Measurements from ENCODE around the gene NUP214.
"Not testable (repeated sequence)": the region's sequence is repeated elsewhere in the genome, so short reads cannot be mapped to it uniquely, and the experiment has no call there.

NUP214 gene

DNA sequence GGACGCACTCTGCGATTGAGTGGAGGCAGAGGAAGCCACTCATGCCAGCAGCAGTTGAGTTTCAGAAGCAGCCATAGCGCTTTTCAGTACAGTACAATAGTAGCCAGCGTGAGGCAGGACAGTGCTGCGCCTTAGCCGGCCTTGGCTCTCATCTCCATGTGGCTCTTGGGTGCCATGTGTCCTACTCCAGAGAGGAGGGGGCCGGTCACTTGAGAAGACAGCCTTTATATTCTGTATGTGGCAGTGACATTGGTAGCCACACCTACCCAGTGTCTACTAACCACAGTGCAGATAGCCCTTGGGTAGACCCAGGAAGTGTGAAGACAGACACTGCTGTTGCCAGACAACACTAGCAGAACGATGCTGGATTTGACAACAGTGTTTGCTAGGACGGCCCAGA lies 108.6 kb downstream of the NUP214 start:
- no peak for DNase-seq (ENCODE audit: low spot score)

DNA sequence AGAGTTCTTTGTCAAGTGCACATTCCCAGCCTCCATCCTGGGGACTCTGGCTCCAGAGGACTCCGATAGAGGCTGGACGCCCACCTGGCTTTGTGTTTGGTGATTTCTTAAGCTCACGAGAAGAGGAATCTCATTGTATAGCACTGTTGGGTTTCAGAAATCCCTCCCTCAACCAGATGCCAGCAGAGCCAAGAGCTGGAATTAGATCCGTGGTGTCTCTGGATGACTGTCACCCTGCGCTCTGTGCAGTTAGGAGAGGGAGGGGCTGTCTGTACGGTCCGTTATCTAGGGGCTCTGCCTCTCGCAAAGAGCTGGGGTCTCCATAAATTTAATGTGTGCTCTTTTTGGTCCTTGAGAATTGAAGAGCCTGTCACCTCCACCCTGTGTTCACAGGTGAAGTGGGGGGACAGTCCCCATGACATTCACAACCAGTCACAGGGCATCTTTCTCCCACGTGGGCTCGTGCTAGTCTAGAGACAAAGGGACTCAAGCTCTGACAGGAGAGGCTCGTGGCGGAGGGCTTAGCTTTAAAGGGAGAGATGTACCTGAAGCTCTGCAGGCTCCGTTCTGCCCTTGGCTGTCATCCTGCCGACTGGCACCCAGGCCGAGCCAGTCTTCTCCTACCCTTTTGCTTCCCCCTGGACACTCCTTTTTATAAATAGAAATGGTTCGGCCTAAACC lies 109.6 kb downstream of the NUP214 start:
- no peak for DNase-seq (ENCODE audit: low spot score)

DNA sequence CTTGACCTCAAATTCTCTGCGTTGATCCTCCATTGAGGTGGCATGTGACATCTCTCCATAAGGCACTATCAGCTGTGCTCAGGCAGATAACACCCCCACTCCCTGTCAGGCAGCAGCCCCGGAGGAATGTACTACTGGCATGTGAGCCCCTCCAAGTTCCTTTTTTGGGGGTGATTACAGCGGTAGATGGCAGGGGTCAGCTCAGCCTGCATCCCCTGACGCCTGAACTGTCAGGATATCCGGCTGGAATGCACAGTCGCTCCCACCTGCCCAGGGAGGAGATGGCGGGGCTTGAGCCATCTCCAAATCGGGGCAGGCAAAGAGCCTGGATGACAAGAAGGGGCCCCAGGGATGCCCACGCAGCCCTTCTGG lies 110.1 kb downstream of the NUP214 start:
- no peak for DNase-seq (ENCODE audit: low spot score)

DNA sequence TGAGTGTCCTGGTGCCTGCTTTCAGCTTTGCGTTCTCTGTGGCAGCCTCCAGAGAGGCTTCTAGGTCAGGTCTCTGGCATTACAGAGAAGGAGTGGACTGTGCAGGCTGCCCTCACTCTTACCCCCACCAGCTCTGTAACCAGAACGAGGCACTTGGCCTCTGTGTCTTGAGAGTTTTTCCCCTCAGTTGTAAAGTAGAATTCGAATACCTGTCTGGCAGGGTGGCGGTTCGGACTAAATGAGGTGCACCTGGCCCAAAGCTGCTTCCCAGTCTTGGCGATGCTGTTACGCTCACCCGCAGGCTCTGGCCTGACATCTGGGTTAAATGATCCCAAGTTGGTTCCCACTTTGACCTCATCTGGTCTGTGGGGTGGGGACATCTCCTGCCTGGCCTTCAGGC lies 110.8 kb downstream of the NUP214 start:
- no peak for DNase-seq (ENCODE audit: low spot score)

DNA sequence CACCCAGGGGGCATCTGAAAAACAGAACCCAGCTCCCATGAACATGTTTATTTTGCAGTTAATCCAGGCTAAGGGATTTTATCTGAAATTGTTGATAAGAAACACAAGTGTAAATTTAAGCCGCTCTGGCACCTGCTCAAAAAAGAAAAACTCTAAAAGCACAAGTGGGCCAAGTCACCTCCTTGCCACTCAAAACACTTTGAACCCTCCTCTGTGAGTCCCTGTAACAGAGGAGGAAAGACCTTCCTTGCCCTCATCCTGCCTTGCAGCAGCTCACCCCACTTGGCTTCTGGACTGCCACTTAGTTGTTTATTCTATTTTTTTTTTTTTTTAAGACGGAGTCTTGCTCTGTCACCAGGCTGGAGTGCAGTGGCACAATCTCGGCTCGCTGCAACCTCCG lies 111.4 kb downstream of the NUP214 start:
- DNase-seq (ENCODE audit: low spot score) = no peak

DNA sequence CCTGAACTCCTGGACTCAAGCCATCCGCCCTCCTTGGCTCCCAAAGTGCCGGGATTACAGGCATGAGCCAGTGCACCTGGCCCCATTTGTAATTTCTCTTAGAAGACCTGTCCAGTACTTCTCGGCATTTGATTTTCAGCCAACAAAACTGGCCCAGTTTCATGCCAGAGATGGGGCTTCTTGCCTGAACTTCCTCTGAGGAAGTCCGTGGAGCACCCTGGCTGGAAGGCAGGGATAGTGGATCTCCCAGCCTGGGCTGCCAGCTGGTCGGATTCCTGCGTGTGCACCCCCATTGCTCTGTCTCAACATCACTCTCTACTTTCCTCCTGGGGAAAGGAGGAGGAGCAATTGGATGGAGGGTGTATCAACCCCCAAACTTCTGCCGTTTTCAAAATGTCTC lies 111.9 kb downstream of the NUP214 start:
- no peak for DNase-seq (ENCODE audit: low spot score)

DNA sequence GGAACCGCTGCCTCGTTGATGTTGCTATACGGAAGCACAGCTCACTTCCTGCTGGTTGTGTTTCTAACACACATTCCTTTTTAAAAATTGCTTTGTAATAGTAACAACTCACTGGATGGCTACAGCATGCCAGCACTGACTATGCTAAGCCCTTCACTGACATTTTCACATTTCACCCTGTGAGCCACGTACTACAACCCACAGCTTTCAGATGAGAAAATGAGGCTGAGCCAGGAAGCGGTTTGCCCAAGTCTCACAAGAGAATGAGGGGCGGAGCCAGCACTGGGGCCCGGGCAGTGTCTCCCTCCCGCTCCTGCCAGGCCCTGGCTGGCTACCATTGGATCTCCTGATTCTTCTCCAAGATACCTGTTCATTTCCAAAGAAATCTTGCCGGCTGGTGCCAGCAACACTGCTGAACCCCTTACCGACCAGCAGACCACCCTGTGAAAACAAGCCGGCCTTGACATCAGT lies 112.6 kb downstream of the NUP214 start:
- no peak for DNase-seq (ENCODE audit: low spot score)

DNA sequence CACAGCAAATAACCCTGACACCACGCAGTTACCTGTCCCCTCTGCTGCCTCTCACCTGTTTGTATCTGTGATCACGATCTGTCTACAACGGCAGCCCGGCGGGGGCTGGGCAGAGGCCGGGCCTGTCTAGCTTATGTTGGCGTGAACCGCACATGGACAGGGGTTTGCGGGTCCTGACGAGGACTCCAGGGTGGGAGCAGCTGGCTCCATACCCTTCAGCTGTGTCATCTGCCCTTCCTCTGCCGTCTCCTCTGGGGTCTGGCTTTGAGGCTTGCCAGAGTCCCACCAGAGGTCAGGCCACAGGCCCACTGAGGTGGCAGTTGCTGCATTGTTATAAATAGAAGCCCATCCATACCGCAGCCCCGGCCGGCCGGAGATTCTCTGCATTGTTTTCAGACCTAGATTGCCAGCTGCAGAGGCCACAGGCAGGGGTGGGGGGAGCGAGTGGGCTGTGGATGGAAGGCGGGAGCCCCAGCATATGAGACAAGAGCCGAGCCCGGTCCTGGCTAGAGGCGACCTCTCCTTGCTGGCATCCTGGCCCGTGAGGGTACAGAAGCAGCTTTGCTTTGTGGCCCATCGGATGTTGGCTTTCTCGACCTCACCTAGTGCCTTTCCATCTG lies 113.1 kb downstream of the NUP214 start:
- no peak for DNase-seq (ENCODE audit: low spot score)

DNA sequence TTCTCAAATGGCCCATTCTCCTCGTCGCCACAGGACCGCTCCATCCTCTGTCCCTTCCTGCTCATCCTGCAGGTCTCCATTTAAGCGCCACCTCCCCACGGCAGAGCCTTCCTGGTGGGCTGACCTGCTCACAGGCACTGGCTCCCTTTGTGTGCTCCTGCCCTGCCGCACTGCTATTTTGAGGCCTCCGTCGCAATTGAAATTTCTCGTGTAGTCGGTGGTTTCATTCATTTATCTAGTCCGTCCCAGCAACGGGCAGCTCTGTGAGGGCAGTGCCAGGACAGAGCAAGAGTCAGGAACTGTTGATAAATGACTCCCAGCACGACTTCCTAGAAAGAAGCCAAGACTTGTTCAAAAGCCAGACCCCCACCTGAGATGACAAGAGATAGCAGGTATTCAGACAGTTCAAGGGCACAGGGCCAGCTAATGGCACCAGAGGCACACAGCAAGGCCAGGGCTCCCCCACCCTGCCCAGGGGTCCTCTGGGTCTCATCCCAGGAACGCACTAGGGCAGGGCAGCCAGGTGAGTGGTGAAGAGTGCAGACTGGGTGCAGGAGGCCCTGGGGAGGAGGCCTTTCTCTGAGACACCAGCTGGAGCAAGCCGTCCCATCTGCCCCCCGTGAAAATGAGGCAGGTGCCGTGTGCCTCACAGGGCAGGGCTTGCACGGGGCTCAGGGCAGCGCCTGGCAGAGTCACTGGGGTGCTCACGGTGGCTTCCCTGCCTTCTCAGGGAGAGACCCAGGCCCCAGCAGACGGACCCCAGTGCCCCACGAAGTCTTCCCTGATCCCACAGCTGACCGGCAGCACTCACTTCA lies 114.0 kb downstream of the NUP214 start:
- DNase-seq (ENCODE audit: low spot score) = no peak

DNA sequence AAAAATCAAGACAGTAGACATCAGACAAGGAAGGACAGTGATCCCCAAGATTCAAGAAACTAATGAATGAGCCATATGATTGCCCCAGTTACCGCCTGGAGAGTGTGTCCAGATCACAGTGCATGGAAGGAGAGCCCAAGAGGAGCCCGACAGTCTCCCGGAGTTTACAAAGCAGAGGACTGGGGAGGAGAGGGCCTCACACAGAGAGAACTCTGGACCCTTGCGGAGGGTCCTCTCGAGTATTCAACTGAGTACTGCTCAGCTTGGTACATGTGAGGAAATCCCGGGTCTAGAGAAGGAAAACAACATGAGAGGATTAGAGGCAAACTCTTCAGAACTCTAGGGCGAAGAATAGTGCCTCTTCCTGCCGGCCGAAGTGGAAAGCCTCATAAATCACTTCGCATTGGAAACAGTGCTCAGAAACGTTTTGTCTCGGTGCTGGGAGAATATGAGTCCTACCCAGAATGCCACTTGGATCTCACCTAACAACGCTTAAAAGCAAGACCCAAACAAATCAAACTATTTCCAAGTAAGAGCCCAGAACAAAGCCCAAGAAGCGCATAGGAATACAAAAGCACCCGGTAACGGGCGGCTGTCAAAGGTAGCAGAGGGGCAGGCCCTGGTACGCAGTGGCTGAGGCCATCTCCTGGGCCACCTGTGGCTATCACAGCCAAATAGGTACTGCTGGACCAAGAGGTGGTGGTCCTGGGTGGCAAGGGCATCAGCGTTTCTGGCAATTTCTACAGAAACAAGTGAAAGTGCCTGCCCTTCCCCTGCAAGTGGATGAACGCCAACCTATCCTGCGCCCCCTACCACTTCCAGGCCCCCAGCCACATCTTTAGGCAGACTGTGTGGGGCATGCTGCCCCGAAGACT lies 114.9 kb downstream of the NUP214 start:
- no peak for DNase-seq (ENCODE audit: low spot score)

DNA sequence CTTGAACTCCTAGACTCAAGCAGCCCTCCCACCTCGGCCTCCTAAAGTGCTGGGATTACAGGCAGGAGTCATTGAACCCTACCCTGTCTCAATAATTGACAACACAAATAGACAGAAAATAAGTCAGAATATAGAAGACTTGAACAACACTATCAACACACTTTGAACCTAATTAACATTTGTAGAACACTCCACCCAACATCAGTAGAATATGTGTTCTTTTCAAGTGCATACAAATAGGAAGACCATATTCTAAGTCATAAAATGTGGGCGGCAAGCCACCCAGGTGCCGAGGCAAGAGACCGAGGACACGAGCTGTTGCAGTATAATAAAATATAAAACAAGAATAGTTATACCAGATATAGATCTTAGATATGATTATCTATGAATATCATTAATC lies 118.9 kb downstream of the NUP214 start:
- not testable (repeated sequence) for DNase-seq (ENCODE audit: low spot score)

DNA sequence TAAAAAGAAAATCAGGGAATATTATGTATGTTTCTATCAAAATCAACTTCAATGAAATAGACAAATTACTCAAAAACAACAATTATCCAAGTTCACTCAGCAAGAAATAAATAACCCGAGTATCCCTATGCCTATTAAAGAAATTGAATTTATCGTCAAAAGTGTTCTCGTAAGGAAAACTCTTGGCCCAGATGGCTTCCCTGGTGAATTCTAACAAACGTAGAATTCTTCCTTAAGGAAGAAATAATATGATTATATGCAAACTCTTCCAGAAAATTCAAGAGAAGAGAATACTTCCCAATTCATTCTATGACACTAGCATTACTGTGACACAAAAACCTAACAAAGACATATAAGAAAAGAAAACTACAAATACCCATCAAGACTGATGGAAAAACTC lies 121.2 kb downstream of the NUP214 start:
- no peak for DNase-seq (ENCODE audit: low spot score)

DNA sequence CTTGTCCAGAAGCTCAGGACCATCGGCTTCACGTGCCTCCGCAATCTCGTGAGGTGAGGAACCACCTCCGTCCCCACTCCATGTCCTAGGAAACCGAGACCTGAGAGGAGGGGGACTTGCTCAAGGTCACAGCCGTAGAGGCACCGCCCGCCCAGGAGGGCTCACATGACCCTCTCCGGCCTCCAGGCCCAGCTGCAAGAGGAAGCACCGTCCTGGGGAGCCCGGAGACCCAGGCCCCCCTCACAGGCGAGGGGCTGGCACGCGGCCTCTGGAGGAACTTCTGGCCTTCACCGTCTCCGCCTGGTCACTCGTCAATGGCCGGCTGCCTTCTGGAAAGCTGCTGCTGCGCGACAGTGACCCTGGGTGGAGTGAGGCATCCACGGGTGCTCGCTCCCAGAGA lies 126.7 kb downstream of the NUP214 start:
- DNase-seq (ENCODE audit: low spot score) = no peak

DNA sequence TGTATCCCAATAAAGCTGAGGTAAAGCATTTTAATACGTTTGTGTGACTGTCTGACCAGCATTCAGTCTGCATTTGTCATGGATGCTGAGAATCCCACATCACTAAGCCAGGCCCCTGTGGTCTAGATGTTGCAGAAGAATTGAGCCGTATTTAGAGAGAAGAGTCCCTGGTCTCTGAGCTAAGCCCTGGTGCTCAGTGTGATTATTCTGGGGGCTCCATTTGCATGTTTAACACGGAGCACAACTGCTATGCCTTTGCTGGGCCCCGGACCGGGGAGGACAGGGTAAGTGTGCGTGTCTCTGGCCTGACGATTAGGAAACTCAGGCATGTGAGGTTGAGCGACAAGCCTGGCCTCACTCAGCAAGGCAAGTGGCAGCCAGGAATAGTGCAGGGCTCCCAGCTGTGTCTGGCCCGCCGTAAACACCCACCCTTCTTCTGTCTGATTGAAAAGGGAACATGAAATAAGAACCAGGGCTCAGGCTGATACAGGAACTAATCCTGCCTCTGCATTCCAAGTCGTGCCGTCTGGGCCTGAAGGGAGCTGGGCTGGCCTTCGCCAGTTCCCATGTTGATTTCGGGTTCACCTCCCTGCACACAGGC lies 128.6 kb downstream of the NUP214 start:
- DNase-seq (ENCODE audit: low spot score) = no peak

DNA sequence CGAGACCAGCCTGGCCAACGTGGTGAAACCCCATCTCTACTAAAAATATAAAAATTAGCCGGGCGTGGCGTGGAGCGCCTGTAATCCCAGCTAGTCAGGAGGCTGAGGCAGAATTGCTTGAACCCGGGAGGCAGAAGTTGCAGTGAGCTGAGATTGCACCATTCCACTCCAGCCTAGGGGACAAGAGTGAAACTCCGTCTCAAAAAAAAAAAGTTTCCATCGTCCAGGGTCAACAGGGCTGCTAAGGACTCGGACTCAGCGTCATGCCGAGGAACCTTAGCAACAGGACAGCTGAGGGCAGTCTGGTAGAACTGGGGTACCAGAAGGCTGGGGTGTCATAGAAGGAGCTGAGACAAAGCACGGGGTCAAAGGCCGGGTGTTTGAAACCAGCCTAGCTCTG lies 129.2 kb downstream of the NUP214 start:
- DNase-seq (ENCODE audit: low spot score) = no peak

DNA sequence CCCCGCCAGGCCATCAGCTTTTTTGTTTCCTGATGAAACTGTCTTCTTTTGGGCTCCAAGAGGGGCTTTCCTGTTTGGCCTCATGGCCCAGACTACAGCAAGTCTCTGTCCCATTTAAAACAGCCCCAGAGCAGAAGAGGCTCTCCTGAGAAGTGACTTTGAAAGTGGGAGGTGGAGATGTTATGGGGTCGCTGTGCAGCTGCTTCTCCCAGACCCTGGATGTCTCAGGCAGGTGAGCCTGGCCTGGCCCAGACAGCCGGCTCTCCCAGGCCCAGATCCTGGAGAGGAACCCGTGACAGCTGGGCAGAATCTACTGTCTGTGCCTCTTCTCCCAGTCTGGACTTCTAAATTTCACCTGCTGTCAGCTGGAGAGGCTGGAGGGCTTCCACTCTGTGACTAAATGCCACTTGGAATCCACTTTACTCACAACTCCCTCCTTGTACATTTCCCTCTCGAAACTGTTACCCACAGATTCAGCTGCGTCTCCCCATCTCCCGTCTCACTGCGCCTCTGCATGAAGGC lies 130.4 kb downstream of the NUP214 start:
- DNase-seq (ENCODE audit: low spot score) = no peak

DNA sequence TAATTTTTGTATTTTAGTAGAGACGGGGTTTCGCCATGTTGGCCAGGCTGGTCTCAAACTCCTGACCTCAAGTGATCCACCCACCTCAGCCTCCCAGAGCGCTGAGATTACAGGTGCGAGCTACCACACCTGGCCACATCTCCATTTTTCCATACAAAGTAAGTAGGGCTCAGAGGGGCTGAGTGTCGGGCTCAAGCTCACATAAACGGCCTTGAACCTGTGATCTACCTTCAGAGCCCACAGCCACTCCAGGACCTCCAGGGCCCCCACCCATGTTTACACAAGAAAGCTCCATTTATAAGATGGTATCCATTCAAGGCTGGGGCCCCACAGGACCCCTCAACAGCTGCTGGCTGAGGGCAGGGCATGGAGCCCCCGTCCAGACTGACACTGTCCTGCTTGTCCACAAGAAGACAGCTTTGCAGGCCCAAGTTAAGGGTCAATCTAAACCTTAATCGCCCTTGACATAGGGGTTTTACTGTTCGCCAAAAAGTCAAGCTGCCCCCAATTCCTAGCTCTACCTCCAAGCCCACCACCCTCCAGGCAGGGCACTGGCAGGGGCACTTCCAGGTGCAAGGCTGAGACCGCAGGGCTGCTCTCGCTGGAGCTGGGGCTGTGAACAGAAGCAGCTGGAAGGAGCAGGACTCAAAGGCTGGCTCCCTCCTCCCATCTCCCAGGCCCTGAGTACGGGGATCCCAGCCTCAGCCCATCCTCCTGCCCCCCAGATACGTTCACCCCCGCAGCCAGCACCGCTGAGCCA lies 132.1 kb downstream of the NUP214 start:
- no peak for DNase-seq (ENCODE audit: low spot score)

DNA sequence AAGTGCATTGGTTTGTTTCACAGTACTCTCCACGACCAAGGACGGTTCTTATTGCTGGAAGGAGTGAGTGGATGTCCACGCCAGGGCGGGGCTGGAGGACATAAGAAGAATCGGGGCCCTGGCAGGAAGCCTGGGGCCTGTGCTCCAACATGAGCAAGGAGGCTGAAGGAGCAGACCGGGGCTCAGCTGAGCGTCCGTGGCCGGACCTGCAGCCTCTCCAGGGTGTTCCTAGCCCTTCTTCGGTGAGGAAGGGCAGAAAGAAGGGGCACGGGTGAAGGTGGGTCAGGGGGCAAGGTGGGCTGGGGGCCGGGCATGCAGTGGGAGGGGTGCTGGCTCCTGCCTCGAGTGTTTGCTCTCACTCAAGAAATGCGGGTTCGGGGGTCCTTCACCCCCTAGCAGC lies 132.8 kb downstream of the NUP214 start:
- no peak for DNase-seq (ENCODE audit: low spot score)

DNA sequence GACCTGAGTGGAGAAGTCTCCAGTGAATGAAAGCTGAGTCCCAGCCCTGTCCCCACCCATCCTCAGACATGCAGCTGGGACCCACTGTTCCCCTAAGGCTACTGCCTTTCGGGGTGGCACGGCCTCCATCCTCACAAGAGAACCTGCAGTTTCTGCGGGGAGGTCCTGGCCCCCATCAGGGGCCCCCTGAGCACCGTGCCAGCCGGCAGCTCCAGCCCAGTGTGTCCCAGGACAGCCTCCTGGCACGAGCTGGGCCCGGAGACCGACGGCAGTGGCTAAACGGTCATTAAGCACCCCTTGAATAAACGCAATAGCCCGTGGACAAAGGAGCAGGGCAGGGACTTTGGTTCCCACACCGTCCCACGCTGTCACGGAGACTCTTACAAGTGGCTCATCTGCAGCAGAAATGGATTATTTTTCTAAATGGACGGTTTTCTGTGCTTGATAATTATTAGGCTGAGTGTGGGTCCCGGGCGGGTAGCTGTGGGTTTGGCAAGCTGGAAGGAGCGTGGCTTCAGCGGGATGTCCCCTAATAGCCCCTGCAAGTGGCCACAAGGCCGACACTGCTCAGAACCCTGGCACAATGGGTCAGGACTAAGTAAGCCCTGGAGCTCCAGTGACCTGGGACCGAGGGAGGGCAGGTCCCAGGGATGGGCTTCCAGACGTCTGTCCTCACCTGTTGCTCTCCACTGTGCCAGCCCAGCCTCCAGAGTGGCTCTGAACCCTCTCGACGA lies 133.5 kb downstream of the NUP214 start:
- no peak for DNase-seq (ENCODE audit: low spot score)

DNA sequence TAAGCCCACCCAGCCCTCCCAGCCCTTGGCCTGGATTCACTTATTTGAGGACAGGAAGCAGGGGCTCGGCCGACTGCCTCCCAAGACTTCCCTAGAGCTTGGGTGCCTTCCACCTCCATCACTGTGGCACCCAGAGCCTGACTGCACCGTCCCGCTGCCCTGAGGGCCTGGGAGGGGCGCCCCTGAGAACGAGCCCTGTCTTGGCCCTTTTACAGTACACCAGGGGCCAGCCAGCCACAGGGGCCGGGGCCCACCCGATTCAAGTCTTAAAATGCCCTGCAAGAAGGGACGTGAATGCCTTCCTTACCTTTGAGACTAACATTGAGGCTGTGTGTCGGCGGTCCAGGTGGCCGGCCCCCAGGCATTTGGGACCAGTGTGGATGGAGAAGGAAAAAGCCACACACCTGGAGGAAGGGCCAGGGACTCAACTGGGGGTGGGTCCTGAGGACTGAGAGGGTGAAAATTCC lies 134.1 kb downstream of the NUP214 start:
- DNase-seq (ENCODE audit: low spot score) = no peak
